Measurements from ENCODE around the gene MINDY3.

Gene MINDY3

DNA sequence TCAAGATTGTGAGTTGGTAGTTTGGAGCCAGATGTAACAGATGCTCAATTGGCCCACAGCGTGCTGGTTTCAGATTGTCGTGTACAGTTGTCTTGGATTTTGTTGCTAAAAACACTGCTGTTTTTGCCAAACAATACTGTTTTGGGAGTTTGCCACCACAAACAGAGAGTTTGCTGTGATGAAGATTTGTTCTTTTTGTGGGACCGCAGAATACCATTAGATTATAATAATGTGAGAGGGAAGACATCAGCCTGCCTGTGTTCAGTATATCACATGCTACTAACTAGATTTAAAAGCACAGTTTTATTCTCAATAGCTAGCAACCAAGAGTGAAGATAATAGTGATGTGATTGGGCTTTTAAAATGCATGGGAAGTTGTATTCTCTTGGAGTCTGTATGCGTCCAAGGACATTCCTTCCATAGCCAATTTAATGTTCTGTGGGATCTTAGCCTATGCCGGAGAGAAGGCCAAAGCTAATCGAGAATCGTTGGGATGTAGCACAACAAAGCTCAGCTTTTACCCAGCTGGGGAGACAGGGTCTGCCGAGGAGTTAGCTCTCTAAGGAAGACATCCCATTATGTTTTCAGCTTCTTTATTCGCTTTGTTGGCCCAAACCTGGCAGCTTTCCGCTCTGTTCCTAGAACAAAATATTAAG, 121.9 kb downstream of the MINDY3 start:
- DNase-seq (ENCODE audit: low read depth in 3 of 3) = no peak

DNA sequence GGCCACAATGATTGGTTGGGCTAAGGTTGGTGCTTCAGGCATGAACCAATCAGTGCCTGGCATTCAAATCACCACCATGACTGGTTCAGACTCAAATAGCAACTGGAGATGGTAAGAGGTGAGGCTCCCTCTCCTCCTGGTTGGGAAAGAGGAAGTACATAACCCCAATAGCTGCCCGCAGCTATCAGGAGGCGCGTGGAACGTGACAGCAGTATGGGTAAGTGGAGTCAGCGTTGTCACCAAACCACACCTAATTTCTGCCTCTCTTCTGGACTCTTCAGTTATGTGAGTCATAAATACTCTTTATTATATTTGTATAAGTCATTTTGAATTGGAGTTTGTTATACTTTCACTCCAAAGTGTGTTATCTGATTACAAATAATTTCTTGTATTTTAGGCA, 122.7 kb downstream of the MINDY3 start:
- no peak for DNase-seq (ENCODE audit: low read depth in 3 of 3)

DNA sequence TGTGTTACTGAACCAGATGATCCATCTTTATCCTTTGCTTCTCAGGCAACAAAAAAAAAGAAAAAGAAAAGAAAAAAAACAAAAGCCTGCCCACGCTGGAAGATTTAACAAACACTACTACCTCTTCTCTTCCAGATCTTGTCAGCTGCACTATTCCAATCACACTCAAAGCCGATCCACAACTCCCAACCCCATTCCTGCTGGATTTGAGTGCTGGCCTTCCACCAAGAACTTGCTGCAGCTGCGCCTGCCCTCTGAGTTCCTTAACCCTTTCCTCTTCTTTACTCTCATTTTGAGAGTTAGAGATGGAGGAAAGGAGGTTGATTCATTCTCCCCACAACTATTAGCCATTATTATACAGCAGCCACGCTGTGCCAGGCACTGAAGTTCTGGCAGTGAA, 124.5 kb downstream of the MINDY3 start:
- no peak for DNase-seq (ENCODE audit: low read depth in 3 of 3)

DNA sequence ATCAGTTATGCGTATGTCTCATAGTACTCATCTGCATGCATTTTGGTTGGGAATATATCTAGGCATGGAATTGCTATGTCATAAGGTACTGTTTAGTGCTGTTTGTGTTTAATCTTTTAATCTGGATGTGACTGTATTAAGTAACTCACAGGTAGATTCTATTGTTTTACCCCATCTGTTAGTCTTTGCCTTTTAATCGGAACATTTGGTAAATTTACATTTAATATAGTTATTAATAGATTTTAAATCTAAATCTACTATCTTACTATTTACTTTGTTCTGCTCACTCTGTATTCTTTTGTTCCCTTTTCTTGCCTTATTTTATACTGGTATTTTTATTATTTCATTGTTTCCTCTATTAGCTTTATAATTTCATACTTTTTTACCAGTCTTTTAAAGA, 130.0 kb downstream of the MINDY3 start:
- DNase-seq (ENCODE audit: low read depth in 3 of 3) = no peak

DNA sequence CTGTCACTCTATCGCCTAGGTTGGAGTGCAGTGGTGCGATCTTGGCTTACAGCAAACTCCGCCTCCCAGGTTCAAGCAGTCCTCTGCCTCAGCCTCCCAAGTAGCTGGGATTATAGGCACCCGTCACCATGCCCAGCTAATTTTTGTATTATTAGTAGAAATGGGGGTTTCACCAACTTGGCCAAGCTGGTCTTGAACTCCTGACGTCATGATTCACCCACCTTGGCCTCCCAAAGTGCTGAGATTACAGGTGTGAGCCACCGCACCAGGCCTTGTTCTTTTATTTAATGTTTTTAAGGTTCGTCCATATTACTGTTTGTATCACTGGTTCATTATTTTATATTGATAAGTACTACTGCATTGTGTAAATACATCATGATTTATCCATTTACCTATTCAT, 130.4 kb downstream of the MINDY3 start:
- no peak for DNase-seq (ENCODE audit: low read depth in 3 of 3)

All from stimulated activated CD4-positive, alpha-beta T cell treated with anti-CD3 and anti-CD28 coated beads, TNF-alpha, amount 100 ng/mL, for 4 hours (primary cell).